Suprapubic skin (tissue), 4 donors: ENCODE data around the gene ABCG4.

Source experiments
- CTCF ChIP-seq, 2 donors: fragments of 200-600 bp in 1 of 2; fragments of 450-650 bp in 1 of 2; sonication (generic) in 1 of 2; IDR thresholded peaks; one replicate each; pipeline ENCODE4 v1.5.1; 2016 to 2019; ENCODE audit warnings: antibody characterized with exemption in 2 of 2, mild to moderate bottlenecking in 1 of 2, moderate library complexity in 1 of 2
- POLR2A ChIP-seq, 2 donors: fragments of 450-650 bp; IDR thresholded peaks; one replicate each; pipeline ENCODE4 v1.6.1; 2017; ENCODE audit warnings: antibody characterized with exemption in 2 of 2, mild to moderate bottlenecking in 2 of 2, moderate library complexity in 2 of 2
- POLR2AphosphoS5 ChIP-seq, 3 donors: sonication (generic); formaldehyde crosslinking; IDR thresholded peaks; one replicate each; pipeline ENCODE4 v1.6.1; 2017; ENCODE audit warnings: antibody characterized with exemption in 3 of 3

GRCh38 chr11:119189393-119189792 is 40.5 kb downstream of the ABCG4 start:
- no peak for TF ChIP-seq CTCF (IDR thresholded peaks at IDR 0.05)
- no peak for TF ChIP-seq POLR2A (IDR thresholded peaks at IDR 0.05)
- TF ChIP-seq POLR2AphosphoS5 (IDR thresholded peaks at IDR 0.05): no peak
